AG08395 (cell line): ENCODE measurements around the gene SDK1.

Experiments used
- DNase-seq: peaks from one replicate; pipeline ENCODE4 v3.0.0; 2012; ENCODE audit warnings: mixed read lengths, low spot score

SDK1 gene

GRCh38 chr7:3408814-3409595, 108.0 kb downstream of the SDK1 start:
- no peak for DNase-seq

GRCh38 chr7:3412871-3413270, 111.8 kb downstream of the SDK1 start:
- no peak for DNase-seq

GRCh38 chr7:3415861-3416312, 114.8 kb downstream of the SDK1 start:
- no peak for DNase-seq

- DNase-seq = no peak
Measured at GRCh38 chr7:3416453-3416852, 115.4 kb downstream of the SDK1 start.

GRCh38 chr7:3425087-3425486, 124.0 kb downstream of the SDK1 start:
- no peak for DNase-seq

- DNase-seq = no peak
Measured at GRCh38 chr7:3426064-3426463, 125.0 kb downstream of the SDK1 start.

- no peak for DNase-seq
Measured at GRCh38 chr7:3427957-3428356, 126.9 kb downstream of the SDK1 start.

- no peak for DNase-seq
Measured at GRCh38 chr7:3429981-3430380, 128.9 kb downstream of the SDK1 start.

GRCh38 chr7:3430588-3430987, 129.5 kb downstream of the SDK1 start:
- no peak for DNase-seq

- no peak for DNase-seq
Measured at GRCh38 chr7:3431306-3431705, 130.3 kb downstream of the SDK1 start.

GRCh38 chr7:3432911-3433310, 131.9 kb downstream of the SDK1 start:
- DNase-seq = no peak

GRCh38 chr7:3434611-3435010, 133.6 kb downstream of the SDK1 start:
- no peak for DNase-seq

GRCh38 chr7:3436112-3436511, 135.1 kb downstream of the SDK1 start:
- DNase-seq = no peak

- no peak for DNase-seq
Measured at GRCh38 chr7:3436746-3437145, 135.7 kb downstream of the SDK1 start.

GRCh38 chr7:3437467-3437866, 136.4 kb downstream of the SDK1 start:
- DNase-seq = no peak

- no peak for DNase-seq
Measured at GRCh38 chr7:3438352-3438751, 137.3 kb downstream of the SDK1 start.

GRCh38 chr7:3439333-3440030, 138.4 kb downstream of the SDK1 start:
- DNase-seq = no peak

- DNase-seq = no peak
Measured at GRCh38 chr7:3440509-3440908, 139.5 kb downstream of the SDK1 start.

- DNase-seq = no peak
Measured at GRCh38 chr7:3443716-3444115, 142.7 kb downstream of the SDK1 start.

GRCh38 chr7:3446786-3447185, 145.7 kb downstream of the SDK1 start:
- DNase-seq = no peak

GRCh38 chr7:3451701-3452100, 150.6 kb downstream of the SDK1 start:
- DNase-seq = no peak

GRCh38 chr7:3453398-3453797, 152.3 kb downstream of the SDK1 start:
- DNase-seq = no peak

- DNase-seq = no peak
Measured at GRCh38 chr7:3455806-3456595, 154.9 kb downstream of the SDK1 start.
